ENCODE measurements around the gene TICRR. TPM values are rescaled to one million over a fixed set of nuclear protein-coding genes. Genes with fewer than 3 reads are reported as not detected.
"Not testable (repeated sequence)": the region's sequence is repeated elsewhere in the genome, so short reads cannot be mapped to it uniquely, and the experiment has no call there.

The TICRR gene
- total RNA-seq, 4 donors from 2014 or later = not detected

DNA sequence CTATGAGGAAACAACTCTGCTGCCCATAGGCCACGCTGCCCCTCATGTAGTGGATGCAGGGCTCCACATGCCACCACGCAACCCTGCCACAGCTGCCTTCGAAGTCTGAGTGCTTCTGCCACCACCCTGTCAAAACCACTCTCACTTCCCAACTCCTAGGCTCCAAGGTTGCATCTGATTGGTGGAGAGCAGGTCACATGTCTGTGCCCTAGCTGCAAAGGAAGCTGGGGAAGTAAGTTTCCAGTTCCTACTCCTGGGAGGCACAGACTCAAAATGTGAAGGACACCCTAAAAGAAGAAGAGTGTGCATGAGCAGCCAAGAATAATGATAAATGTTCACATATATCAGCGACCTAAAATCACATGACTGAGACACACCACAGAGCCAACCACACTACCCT is 31.9 kb upstream of the TICRR start:
- Histone ChIP-seq H3K4me3 (no peak overlapping the region), H3K4me1 (no peaks in the 10 kb centered on the region), H3K36me3 (no peaks in the 10 kb centered on the region), H3K27me3 (peaks cover 0 to 5% (median 4%) of the 10 kb centered on the region in 3 donors), H3K27ac (no peak overlapping the region), H3K9me3 (no peaks in the 10 kb centered on the region)
- TF ChIP-seq POLR2A (IDR thresholded peaks at IDR 0.05) = no peak
- TF ChIP-seq, protein P1, sequence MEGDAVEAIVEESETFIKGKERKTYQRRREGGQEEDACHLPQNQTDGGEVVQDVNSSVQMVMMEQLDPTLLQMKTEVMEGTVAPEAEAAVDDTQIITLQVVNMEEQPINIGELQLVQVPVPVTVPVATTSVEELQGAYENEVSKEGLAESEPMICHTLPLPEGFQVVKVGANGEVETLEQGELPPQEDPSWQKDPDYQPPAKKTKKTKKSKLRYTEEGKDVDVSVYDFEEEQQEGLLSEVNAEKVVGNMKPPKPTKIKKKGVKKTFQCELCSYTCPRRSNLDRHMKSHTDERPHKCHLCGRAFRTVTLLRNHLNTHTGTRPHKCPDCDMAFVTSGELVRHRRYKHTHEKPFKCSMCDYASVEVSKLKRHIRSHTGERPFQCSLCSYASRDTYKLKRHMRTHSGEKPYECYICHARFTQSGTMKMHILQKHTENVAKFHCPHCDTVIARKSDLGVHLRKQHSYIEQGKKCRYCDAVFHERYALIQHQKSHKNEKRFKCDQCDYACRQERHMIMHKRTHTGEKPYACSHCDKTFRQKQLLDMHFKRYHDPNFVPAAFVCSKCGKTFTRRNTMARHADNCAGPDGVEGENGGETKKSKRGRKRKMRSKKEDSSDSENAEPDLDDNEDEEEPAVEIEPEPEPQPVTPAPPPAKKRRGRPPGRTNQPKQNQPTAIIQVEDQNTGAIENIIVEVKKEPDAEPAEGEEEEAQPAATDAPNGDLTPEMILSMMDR (IDR thresholded peaks at IDR 0.05 in 4 of 5, conservative IDR thresholded peaks at IDR 0.05 in 1 of 5) = no peak
- DNase-seq (no peak), ATAC-seq (no peak)
- intact Hi-C loops (cut with DNase I; ENCODE audit: low total_unique reads) = no loop called here
- in situ Hi-C loops (cut with MboI; ENCODE audit: low sequenced_read_pairs in 4 of 4) = no loop called here

DNA sequence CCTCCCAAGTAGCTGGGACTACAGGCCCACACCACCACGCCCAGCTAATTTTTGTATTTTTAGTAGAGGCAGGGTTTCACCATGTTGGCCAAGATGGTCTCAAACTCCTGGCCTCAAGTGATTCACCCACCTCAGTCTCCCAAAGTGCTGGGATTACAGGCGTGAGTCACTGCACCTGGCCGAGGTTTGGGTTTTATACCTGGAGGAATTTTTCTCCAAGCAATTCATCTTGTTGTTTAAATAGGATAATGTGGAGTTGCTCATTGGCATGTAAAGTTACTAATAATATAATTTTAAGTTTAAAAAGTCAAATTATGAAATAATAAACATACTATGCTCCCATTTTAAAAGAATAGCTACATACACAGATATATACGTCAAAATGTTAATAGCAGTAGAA is 26.1 kb upstream of the TICRR start:
- H3K9me3 ChIP-seq; H3K27ac ChIP-seq; ATAC-seq; H3K4me1 ChIP-seq; H3K27me3 ChIP-seq; H3K4me3 ChIP-seq; DNase-seq; intact Hi-C loops (cut with DNase I; ENCODE audit: low total_unique reads); H3K36me3 ChIP-seq; in situ Hi-C loops (cut with MboI; ENCODE audit: low sequenced_read_pairs in 4 of 4): not testable (repeated sequence)

DNA sequence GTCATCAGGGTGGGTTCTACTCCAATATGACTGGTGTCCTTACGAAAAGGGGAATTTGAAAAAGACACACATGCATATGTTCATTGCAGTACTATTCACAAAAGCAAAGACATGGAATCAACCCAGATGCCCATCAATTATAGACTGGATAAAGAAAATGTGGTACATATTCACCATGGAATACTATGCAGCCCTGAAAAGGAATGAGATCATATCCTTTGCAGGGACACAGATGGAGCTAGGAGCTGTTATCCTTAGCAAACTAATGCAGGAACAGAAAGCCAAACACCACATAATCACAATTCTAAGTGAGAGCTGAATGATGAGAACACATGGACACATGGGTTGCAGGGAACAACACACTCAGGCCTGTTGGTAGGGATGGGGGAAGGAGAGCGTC is 24.8 kb upstream of the TICRR start:
- in situ Hi-C loops (cut with MboI; ENCODE audit: low sequenced_read_pairs in 4 of 4) = no loop called here

DNA sequence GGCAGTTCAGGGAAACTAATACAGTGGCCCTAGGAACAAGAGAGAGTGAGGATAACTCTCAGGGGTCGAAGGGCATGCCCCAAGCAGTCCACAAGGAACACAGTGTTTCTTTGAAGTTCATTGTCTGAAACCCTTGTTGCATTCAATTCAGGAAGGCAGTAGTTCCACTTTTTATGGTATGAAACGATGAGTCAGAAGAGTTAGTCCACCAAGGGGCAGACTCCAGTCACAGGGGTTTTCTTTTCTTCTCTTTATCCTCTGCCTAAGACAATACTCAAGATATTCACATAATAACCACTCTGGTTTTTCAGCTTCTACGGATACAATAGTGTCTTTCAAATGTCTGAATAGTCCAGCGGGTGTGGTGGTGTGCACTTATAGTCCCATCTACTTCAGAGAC is 23.7 kb upstream of the TICRR start:
- Histone ChIP-seq H3K9me3 (no peaks in the 10 kb centered on the region), H3K4me3 (no peak overlapping the region), H3K27me3 (no peaks in the 10 kb centered on the region), H3K36me3 (no peaks in the 10 kb centered on the region), H3K27ac (no peak overlapping the region), H3K4me1 (no peaks in the 10 kb centered on the region)
- ATAC-seq (no peak), DNase-seq (no peak)
- in situ Hi-C loops (cut with MboI; ENCODE audit: low sequenced_read_pairs in 4 of 4) (no loop called here), intact Hi-C loops (cut with DNase I; ENCODE audit: low total_unique reads) (no loop called here)
- TF ChIP-seq, protein P1 (IDR thresholded peaks at IDR 0.05 in 4 of 5, conservative IDR thresholded peaks at IDR 0.05 in 1 of 5) = no peak
- TF ChIP-seq POLR2A (IDR thresholded peaks at IDR 0.05) = no peak

More for the DNA sequence above, 24.8 kb upstream of the TICRR start:
- DNase-seq = no peak
- Histone ChIP-seq H3K4me3 (no peak overlapping the region), H3K27me3 (no peaks in the 10 kb centered on the region), H3K27ac (no peak overlapping the region), H3K9me3 (no peaks in the 10 kb centered on the region), H3K36me3 (no peaks in the 10 kb centered on the region), H3K4me1 (no peaks in the 10 kb centered on the region)
- TF ChIP-seq, protein P1 (IDR thresholded peaks at IDR 0.05 in 4 of 5, conservative IDR thresholded peaks at IDR 0.05 in 1 of 5) = no peak
- TF ChIP-seq POLR2A (IDR thresholded peaks at IDR 0.05) = no peak
- intact Hi-C loops (cut with DNase I; ENCODE audit: low total_unique reads) = no loop called here
- ATAC-seq = no peak

DNA sequence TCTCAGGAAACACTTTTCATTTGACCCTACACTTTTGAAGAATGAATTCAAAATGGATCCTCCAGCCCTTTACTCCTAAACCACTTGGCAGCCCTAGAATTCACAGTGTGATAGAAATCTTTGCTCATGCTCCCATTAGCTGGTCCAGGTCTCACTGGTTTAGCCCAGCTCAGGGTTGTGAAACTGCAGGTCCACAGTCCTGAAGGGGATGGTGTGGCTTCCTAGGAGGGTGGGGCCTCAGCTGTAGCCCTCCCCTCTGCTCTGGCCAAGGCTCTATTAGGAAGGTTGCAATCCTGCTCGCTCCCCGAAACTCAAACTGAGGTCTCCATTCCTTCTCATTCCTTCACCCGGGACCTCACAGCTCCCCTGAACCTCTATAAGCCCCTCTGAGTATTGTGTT is 21.6 kb upstream of the TICRR start:
- Histone ChIP-seq H3K27me3 (no peaks in the 10 kb centered on the region), H3K27ac (no peak overlapping the region), H3K9me3 (no peaks in the 10 kb centered on the region), H3K4me1 (no peaks in the 10 kb centered on the region), H3K36me3 (no peaks in the 10 kb centered on the region), H3K4me3 (no peak overlapping the region)
- in situ Hi-C loops (cut with MboI; ENCODE audit: low sequenced_read_pairs in 4 of 4) = no loop called here
- no peak for DNase-seq
- no peak for ATAC-seq
- no peak for TF ChIP-seq POLR2A (IDR thresholded peaks at IDR 0.05)
- TF ChIP-seq, protein P1 (IDR thresholded peaks at IDR 0.05 in 4 of 5, conservative IDR thresholded peaks at IDR 0.05 in 1 of 5) = no peak
- intact Hi-C loops (cut with DNase I; ENCODE audit: low total_unique reads) = no loop called here
